HepG2 (cell line): ENCODE results near the gene PUM1. TPM values are rescaled to one million over a fixed set of nuclear protein-coding genes. Genes with fewer than 3 reads are reported as not detected.
A peak's percentile ranks its signal among the peaks of the same experiment; 100 is the strongest.

Experiments used
- ARID2 ChIP-seq: sonication (generic); formaldehyde crosslinking; IDR thresholded peaks from 2 replicates; pipeline ENCODE4 v1.8.1; 2022; ENCODE audit warnings: mild to moderate bottlenecking, missing genetic modification reagents, borderline replicate concordance
- ARID4A ChIP-seq: sonication (generic); formaldehyde crosslinking; IDR thresholded peaks from 2 replicates; pipeline ENCODE4 v1.5.0; 2020; ENCODE audit warnings: mild to moderate bottlenecking, missing genetic modification reagents, borderline replicate concordance
- CCDC6 ChIP-seq: sonication (generic); formaldehyde crosslinking; IDR thresholded peaks from 2 replicates; pipeline ENCODE4 v1.8.1; 2022; ENCODE audit warnings: mild to moderate bottlenecking, missing genetic modification reagents, moderate library complexity
- CENPBD1 ChIP-seq: sonication (generic); formaldehyde crosslinking; IDR thresholded peaks from 2 replicates; pipeline ENCODE4 v1.8.0; 2022; ENCODE audit warnings: missing genetic modification reagents, low read depth, mild to moderate bottlenecking, borderline replicate concordance
- JUN ChIP-seq: sonication (generic); formaldehyde crosslinking; IDR thresholded peaks from 2 replicates; pipeline ENCODE4 v1.4.0; 2020; ENCODE audit warnings: mild to moderate bottlenecking, missing genetic modification reagents
- KLF12 ChIP-seq: sonication (generic); formaldehyde crosslinking; IDR thresholded peaks from 2 replicates; pipeline ENCODE4 v1.4.0; 2020; ENCODE audit warnings: missing genetic modification reagents, borderline replicate concordance
- ZNF282 ChIP-seq: fragments of 450-650 bp; IDR thresholded peaks from 2 replicates; pipeline ENCODE4 v1.6.1; 2018; ENCODE audit not compliant: partially characterized antibody
- ZNF431 ChIP-seq: sonication (generic); formaldehyde crosslinking; IDR thresholded peaks from 2 replicates; pipeline ENCODE4 v1.9.0; 2022; ENCODE audit warnings: missing genetic modification reagents, low read depth, mild to moderate bottlenecking, borderline replicate concordance
- ZNF737 ChIP-seq: sonication (generic); formaldehyde crosslinking; IDR thresholded peaks from 2 replicates; pipeline ENCODE4 v1.5.0; 2020; ENCODE audit warnings: missing genetic modification reagents, mild to moderate bottlenecking, borderline replicate concordance
- polyA plus RNA-seq, 8 experiments: library from polyadenylated mRNA; depleted of rRNA in 3 of 8; stranded (reverse) in 7 of 8; unstranded in 1 of 8; fragments of >200 nt; fragmentation: Illumina TruSeq in 4 of 8; extraction: Trizol in 4 of 8; gene quantifications; 2 replicates each; pipeline versions ENCODE4 v1.2.1 to v1.2.3, GENCODE V29; 2011 to 2016; ENCODE audit warnings: low read depth in 4 of 8, missing spikeins in 1 of 8, mixed read lengths in 1 of 8; ENCODE audit not compliant: insufficient read depth in 1 of 8
- total RNA-seq, 5 experiments: library from RNA; depleted of rRNA; stranded (reverse); fragments of >200 nt; fragmentation: Illumina TruSeq; extraction: Trizol; gene quantifications; 2 replicates each; pipeline ENCODE4 v1.2.3, GENCODE V29; 2016; ENCODE audit warnings: low read depth in 1 of 5
- TF ChIP-seq, protein P1 (sequence below): sonication (generic); formaldehyde crosslinking; IDR thresholded peaks from 2 replicates; pipeline ENCODE4 v1.5.0; 2020; ENCODE audit warnings: mild to moderate bottlenecking, missing genetic modification reagents
- TF ChIP-seq, protein P2 (sequence below): sonication (generic); formaldehyde crosslinking; IDR thresholded peaks from 2 replicates; pipeline ENCODE4 v1.5.0; 2020; ENCODE audit warnings: missing genetic modification reagents
- TF ChIP-seq, protein P3 (sequence below), 2 experiments: sonication (generic) in 1 of 2; formaldehyde crosslinking in 1 of 2; IDR thresholded peaks; 2 replicates each; pipeline versions ENCODE4 v1.4.0 to v1.6.1; 2018 to 2020; ENCODE audit warnings: missing genetic modification reagents in 2 of 2, borderline replicate concordance in 1 of 2, low read depth in 1 of 2, mild to moderate bottlenecking in 1 of 2, missing biosample characterization in 1 of 2
- TF ChIP-seq, protein P4 (sequence below): sonication (generic); formaldehyde crosslinking; IDR thresholded peaks from 2 replicates; pipeline ENCODE4 v1.5.0; 2020; ENCODE audit warnings: missing genetic modification reagents
- TF ChIP-seq, protein P5 (sequence below): sonication (generic); formaldehyde crosslinking; IDR thresholded peaks from 2 replicates; pipeline ENCODE4 v1.4.0; 2020; ENCODE audit warnings: mild to moderate bottlenecking, missing genetic modification reagents

PUM1 gene
- total and polyA plus RNA-seq, 2 of the 13 experiments (the other 11 are each of a cell fraction or from before 2014, with no cell fraction given): 64.7 to 91.0 TPM

GRCh38 chr1:31065310-31066217 is at the start of gene PUM1 (continued):
- TF ChIP-seq, protein P1, sequence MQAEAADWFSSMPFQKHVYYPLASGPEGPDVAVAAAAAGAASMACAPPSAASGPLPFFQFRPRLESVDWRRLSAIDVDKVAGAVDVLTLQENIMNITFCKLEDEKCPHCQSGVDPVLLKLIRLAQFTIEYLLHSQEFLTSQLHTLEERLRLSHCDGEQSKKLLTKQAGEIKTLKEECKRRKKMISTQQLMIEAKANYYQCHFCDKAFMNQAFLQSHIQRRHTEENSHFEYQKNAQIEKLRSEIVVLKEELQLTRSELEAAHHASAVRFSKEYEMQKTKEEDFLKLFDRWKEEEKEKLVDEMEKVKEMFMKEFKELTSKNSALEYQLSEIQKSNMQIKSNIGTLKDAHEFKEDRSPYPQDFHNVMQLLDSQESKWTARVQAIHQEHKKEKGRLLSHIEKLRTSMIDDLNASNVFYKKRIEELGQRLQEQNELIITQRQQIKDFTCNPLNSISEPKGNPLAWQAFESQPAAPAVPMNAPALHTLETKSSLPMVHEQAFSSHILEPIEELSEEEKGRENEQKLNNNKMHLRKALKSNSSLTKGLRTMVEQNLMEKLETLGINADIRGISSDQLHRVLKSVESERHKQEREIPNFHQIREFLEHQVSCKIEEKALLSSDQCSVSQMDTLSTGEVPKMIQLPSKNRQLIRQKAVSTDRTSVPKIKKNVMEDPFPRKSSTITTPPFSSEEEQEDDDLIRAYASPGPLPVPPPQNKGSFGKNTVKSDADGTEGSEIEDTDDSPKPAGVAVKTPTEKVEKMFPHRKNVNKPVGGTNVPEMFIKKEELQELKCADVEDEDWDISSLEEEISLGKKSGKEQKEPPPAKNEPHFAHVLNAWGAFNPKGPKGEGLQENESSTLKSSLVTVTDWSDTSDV (CRISPR knock-in tag): no peak; the same call in 1 of the 2 replicates
- TF ChIP-seq, protein P2, sequence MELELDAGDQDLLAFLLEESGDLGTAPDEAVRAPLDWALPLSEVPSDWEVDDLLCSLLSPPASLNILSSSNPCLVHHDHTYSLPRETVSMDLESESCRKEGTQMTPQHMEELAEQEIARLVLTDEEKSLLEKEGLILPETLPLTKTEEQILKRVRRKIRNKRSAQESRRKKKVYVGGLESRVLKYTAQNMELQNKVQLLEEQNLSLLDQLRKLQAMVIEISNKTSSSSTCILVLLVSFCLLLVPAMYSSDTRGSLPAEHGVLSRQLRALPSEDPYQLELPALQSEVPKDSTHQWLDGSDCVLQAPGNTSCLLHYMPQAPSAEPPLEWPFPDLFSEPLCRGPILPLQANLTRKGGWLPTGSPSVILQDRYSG: no peak; the same call in none of the 2 replicates
- no peak for TF ChIP-seq ZNF282
- TF ChIP-seq, protein P3, sequence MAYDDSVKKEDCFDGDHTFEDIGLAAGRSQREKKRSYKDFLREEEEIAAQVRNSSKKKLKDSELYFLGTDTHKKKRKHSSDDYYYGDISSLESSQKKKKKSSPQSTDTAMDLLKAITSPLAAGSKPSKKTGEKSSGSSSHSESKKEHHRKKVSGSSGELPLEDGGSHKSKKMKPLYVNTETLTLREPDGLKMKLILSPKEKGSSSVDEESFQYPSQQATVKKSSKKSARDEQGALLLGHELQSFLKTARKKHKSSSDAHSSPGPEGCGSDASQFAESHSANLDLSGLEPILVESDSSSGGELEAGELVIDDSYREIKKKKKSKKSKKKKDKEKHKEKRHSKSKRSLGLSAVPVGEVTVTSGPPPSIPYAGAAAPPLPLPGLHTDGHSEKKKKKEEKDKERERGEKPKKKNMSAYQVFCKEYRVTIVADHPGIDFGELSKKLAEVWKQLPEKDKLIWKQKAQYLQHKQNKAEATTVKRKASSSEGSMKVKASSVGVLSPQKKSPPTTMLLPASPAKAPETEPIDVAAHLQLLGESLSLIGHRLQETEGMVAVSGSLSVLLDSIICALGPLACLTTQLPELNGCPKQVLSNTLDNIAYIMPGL (CRISPR knock-in tag; IDR thresholded peaks at IDR 0.05; ENCODE audit: borderline replicate concordance in 1 of 2, low read depth in 1 of 2): peak; percentile 51 to 82; a peak in 2 of 4 replicates
- TF ChIP-seq KLF12: no peak; the same call in 1 of the 2 replicates
- TF ChIP-seq CENPBD1: no peak
- no peak for TF ChIP-seq JUN
- no peak for TF ChIP-seq ARID2 (CRISPR knock-in tag)
- TF ChIP-seq ZNF431 (CRISPR knock-in tag): no peak
- TF ChIP-seq, protein P4, sequence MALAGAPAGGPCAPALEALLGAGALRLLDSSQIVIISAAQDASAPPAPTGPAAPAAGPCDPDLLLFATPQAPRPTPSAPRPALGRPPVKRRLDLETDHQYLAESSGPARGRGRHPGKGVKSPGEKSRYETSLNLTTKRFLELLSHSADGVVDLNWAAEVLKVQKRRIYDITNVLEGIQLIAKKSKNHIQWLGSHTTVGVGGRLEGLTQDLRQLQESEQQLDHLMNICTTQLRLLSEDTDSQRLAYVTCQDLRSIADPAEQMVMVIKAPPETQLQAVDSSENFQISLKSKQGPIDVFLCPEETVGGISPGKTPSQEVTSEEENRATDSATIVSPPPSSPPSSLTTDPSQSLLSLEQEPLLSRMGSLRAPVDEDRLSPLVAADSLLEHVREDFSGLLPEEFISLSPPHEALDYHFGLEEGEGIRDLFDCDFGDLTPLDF (CRISPR knock-in tag): no peak; the same call in 1 of the 2 replicates
- peak; percentile 92 for TF ChIP-seq ARID4A (CRISPR knock-in tag)
- TF ChIP-seq, protein P5, sequence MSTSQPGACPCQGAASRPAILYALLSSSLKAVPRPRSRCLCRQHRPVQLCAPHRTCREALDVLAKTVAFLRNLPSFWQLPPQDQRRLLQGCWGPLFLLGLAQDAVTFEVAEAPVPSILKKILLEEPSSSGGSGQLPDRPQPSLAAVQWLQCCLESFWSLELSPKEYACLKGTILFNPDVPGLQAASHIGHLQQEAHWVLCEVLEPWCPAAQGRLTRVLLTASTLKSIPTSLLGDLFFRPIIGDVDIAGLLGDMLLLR (CRISPR knock-in tag): peak; percentile 86
- TF ChIP-seq ZNF737 (CRISPR knock-in tag): no peak
- no peak; the same call in 1 of the 2 replicates for TF ChIP-seq CCDC6 (CRISPR knock-in tag)
